C4-2B (cell line): ENCODE results near the gene XBP1.

ENCODE experiments used
- H3K27ac ChIP-seq: fragments of 450-650 bp; 2 replicates; pipeline ENCODE4 v1.5.1; 2017
- ZFX ChIP-seq: fragments of 450-650 bp; IDR thresholded peaks from 2 replicates; pipeline ENCODE4 v1.6.1; 2017
- TF ChIP-seq, protein P1 (sequence below): fragments of 450-650 bp; conservative IDR thresholded peaks from 2 replicates; pipeline ENCODE4 v1.5.1; 2017; ENCODE audit warnings: mild to moderate bottlenecking

XBP1 gene

DNA sequence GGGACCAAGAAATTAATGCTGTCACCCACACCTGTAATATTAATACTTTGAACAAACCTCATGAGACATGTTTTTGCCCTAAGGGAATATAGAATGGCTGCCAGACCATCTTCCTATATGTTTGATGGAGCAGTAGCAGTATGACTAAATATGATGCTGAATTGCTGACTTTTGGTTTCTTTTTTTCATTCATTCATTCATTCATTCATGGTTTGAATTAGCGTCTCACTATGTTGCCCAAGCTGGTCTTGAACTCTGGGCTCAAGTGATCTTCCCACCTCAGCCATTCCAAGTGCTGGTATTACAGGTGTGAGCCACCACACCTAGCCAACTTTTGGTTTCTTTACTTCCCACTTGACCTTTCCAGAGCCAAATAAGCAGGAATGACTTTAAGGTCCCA is 20.1 kb downstream of the XBP1 start:
- H3K27ac ChIP-seq = no peak overlapping the region
- no peak for TF ChIP-seq ZFX
- TF ChIP-seq, protein P1, sequence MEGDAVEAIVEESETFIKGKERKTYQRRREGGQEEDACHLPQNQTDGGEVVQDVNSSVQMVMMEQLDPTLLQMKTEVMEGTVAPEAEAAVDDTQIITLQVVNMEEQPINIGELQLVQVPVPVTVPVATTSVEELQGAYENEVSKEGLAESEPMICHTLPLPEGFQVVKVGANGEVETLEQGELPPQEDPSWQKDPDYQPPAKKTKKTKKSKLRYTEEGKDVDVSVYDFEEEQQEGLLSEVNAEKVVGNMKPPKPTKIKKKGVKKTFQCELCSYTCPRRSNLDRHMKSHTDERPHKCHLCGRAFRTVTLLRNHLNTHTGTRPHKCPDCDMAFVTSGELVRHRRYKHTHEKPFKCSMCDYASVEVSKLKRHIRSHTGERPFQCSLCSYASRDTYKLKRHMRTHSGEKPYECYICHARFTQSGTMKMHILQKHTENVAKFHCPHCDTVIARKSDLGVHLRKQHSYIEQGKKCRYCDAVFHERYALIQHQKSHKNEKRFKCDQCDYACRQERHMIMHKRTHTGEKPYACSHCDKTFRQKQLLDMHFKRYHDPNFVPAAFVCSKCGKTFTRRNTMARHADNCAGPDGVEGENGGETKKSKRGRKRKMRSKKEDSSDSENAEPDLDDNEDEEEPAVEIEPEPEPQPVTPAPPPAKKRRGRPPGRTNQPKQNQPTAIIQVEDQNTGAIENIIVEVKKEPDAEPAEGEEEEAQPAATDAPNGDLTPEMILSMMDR = no peak

DNA sequence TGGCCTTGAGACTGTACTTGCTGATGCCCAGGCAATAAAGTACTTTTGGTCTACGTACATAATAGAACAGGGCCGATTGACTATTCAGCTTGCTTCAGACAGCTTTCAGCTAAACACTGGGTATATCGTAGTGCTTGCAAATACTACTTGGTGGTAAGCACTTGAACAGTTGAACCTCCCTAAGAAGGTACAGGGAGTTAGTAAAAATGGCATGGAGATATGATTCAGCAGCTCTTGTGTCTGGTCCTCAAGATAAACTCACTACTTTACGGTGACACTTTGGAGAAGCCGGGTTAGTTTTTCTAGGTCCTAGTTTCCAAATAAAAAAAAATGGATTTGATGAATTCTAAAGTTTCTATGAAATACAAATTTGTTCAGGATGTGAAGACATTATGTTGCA is 20.5 kb downstream of the XBP1 start:
- TF ChIP-seq, protein P1 = no peak
- no peak for TF ChIP-seq ZFX
- no peak overlapping the region for H3K27ac ChIP-seq

DNA sequence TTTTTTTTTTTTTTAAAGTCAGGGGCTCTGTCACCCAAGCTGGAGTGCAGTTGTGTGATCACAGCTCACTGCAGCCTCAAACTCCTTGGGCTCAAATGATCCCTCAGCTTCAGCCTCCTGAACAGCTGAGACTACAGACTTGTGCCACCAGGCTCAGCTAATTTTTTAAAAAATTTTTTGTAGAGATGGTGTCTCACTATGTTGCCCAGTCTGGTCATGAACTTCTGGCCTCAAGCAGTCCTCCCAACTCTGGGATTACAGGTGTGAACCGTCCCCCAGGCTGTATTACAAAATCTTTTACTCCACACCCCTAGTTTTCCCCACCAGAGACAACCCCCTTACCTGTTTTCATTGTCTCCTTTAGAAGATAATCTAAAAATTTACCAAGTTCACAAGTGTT is 26.0 kb downstream of the XBP1 start:
- no peak overlapping the region for H3K27ac ChIP-seq
- TF ChIP-seq ZFX = no peak

DNA sequence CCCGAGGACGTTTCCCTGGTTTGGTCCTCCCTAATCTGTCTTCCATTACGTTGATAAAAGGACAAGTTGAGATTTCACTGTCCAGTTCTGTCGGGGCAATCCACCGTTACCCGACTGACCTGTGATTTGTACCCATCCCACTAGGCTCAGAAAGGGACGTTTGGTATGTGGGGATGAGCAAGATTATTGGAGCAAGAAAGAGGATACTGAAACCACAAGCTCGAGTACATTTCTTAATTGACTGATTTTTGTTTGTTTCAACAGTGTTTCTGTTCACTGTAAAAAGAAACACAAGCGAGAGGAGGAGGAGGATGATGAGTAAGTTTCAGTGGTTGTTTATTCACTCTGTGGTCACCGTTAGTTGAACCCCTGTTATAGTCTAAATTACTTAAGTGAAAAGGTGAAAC is 26.9 kb downstream of the XBP1 start:
- TF ChIP-seq, protein P1 = no peak
- TF ChIP-seq ZFX = no peak
- peak overlapping the region; percentile 93 for H3K27ac ChIP-seq

DNA sequence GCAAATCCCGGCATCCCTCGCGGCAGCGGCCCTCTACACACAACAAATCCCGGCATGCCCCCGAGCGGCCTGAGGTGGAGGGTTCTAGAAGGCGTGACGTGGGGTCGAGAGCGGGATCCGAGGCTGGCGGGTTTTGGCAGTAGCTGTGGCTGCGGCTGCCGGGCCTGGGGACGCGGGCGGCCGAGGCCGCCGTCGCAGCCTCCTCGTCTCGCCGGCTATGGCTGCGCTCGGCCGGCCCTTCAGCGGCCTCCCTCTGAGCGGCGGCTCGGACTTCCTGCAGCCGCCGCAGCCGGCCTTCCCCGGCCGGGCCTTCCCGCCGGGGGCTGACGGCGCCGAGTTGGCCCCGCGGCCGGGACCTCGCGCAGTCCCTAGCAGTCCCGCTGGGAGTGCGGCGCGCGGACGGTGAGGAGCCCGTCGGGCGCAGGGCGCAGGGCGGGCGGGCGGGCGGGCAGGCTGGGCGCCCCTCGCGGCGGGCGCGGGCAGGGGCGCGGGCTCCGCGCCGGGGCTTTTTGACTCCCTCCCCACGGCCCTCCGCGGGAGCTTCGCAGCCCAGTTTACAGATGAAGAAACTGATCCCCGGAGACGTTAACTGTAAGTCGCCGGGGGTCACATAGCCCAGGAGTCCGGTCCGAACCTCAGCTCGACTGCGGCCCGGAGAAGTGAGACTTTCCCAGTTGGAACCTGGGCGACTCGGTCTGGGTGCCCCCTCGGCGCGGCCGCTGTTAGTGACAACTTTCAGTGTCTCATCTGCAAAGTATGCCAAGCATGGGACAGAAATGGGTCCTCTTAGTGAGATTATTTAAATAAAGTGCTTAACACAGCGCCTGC is 27.5 kb downstream of the XBP1 start, which contains the start of gene CCDC117:
Gene CCDC117, plus strand, starts transcription at position 63 of the 828 bp plus-strand sequence. Its CDS starts 155 bp downstream, at position 218.
- TF ChIP-seq ZFX = peak; percentile 98
- TF ChIP-seq, protein P1 = peak; percentile 86
- peak within 1 kb of the TSS; percentile 93 for H3K27ac ChIP-seq

DNA sequence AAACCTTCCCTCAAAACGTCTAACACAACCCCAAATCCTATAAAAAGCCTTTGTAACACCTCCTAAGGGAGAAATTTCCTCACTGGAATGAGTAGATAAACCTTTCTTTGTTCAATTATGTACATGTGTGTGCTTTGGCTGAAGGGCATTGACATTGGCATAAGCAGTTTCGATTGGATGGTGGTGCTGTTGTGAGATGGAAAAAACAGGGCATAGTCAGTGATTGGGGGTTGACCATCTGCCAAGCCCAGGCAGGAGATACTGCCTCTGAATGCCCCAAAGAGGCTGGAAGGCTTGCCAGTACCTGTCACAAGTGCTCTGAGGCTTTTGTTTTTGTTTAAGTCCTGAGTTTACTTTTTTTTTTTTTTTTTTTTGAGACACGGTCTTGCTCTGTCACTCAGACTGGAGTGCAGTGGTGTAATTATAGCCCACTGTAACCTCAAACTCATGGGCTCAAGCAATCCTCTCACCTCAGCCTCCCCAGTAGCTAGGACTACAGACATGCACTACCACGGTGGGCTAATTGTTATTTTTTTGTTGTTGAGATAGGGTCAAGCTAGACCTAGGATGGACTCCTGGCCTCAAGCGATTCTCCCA is 29.1 kb downstream of the XBP1 start:
- TF ChIP-seq, protein P1 = no peak
- no peak for TF ChIP-seq ZFX
- no peak overlapping the region for H3K27ac ChIP-seq

DNA sequence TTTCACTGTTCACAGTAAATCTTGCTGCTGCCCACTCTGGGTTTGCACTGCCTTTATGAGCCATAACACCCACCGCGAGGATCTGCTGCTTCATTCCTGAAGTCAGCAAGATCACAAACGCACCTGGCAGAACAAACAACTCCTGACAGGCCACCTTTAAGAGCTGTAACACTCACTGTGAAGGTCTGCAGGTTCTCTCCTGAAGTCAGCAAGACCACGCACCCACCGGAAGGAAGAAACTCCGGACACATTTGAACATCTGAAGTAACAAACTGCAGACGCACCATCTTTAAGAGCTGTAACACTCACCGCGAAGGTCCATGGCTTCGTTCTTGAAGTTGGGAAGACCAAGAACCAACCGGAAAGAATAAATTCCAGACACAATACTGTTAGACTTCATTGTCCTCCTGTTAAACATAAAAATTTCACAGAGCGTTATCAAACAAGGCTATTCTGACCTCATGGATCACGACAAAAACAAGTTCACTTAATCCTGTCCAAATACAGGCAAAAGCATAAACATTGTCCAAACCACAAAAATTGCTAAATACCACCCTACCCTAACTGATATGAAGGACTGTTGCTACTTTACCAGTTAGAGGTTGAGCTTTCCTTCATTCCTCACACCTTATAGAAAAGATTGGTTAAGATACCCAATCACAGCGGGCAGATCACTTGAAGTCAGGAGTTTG is 30.8 kb downstream of the XBP1 start:
- TF ChIP-seq ZFX = no peak
- TF ChIP-seq, protein P1 = no peak
- H3K27ac ChIP-seq = no peak overlapping the region
